ENCODE data around the gene TMEM108.

- TF ChIP-seq, protein P1, sequence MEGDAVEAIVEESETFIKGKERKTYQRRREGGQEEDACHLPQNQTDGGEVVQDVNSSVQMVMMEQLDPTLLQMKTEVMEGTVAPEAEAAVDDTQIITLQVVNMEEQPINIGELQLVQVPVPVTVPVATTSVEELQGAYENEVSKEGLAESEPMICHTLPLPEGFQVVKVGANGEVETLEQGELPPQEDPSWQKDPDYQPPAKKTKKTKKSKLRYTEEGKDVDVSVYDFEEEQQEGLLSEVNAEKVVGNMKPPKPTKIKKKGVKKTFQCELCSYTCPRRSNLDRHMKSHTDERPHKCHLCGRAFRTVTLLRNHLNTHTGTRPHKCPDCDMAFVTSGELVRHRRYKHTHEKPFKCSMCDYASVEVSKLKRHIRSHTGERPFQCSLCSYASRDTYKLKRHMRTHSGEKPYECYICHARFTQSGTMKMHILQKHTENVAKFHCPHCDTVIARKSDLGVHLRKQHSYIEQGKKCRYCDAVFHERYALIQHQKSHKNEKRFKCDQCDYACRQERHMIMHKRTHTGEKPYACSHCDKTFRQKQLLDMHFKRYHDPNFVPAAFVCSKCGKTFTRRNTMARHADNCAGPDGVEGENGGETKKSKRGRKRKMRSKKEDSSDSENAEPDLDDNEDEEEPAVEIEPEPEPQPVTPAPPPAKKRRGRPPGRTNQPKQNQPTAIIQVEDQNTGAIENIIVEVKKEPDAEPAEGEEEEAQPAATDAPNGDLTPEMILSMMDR (IDR thresholded peaks at IDR 0.05) = no peak
- no peak for TF ChIP-seq ZFX (IDR thresholded peaks at IDR 0.05; ENCODE audit: borderline replicate concordance)
Observed at GRCh38 chr3:133206921-133207320, 168.7 kb downstream of the TMEM108 start.

All from 22Rv1 (cell line).